ENCODE results near the gene IRF9. TPM values are rescaled to one million over a fixed set of nuclear protein-coding genes. Genes with fewer than 3 reads are reported as not detected.

Gene IRF9
- total and polyA plus RNA-seq, 2 of the 13 experiments (the other 11 are each of a cell fraction or from before 2014, with no cell fraction given), result 14.9 to 49.7 TPM

- TF ChIP-seq RFXAP (CRISPR knock-in tag; IDR thresholded peaks at IDR 0.05; ENCODE audit: borderline replicate concordance) (no peak), ZNF782 (CRISPR knock-in tag; IDR thresholded peaks at IDR 0.05; ENCODE audit: borderline replicate concordance) (0 out of 2 replicates have a peak, but pooled peaks have one; percentile 29), THAP9 (CRISPR knock-in tag; IDR thresholded peaks at IDR 0.05; ENCODE audit: borderline replicate concordance) (peak; percentile 17; the same call in 1 of the 2 replicates), ZGPAT (CRISPR knock-in tag; IDR thresholded peaks at IDR 0.05) (peak; percentile 57; the same call in 1 of the 2 replicates), LCORL (IDR thresholded peaks at IDR 0.05) (no peak), LCORL (CRISPR knock-in tag; IDR thresholded peaks at IDR 0.05) (no peak), ZEB1 (IDR thresholded peaks at IDR 0.05; ENCODE audit: insufficient replicate concordance, low read depth) (no peak), ATF2 (CRISPR knock-in tag; IDR thresholded peaks at IDR 0.05) (no peak), ARHGAP35 (CRISPR knock-in tag; IDR thresholded peaks at IDR 0.05; ENCODE audit: borderline replicate concordance) (0 out of 2 replicates have a peak, but pooled peaks have one; percentile 36), HOXA5 (CRISPR knock-in tag; IDR thresholded peaks at IDR 0.05) (no peak), KLF9 (CRISPR knock-in tag; IDR thresholded peaks at IDR 0.05; ENCODE audit: low read depth) (no peak), POLR2G (IDR thresholded peaks at IDR 0.05; ENCODE audit: low read depth, low read length) (peak; percentile 31; the same call in 1 of the 2 replicates), KLF12 (CRISPR knock-in tag; IDR thresholded peaks at IDR 0.05; ENCODE audit: borderline replicate concordance) (no peak), ZSCAN31 (CRISPR knock-in tag; IDR thresholded peaks at IDR 0.05; ENCODE audit: low read depth) (no peak), ZFP1 (CRISPR knock-in tag; IDR thresholded peaks at IDR 0.05) (no peak), NR1H2 (CRISPR knock-in tag; IDR thresholded peaks at IDR 0.05; ENCODE audit: borderline replicate concordance, low read depth) (no peak), GZF1 (CRISPR knock-in tag; IDR thresholded peaks at IDR 0.05) (no peak), PAWR (CRISPR knock-in tag; IDR thresholded peaks at IDR 0.05; ENCODE audit: borderline replicate concordance) (no peak), SRSF1 (optimal IDR thresholded peaks at IDR 0.05; ENCODE audit: low read depth, low read length) (no peak), NFE2L2 (IDR thresholded peaks at IDR 0.05; ENCODE audit: low read length) (no peak), MBNL3 (CRISPR knock-in tag; conservative IDR thresholded peaks at IDR 0.05) (no peak), PCBP1 (IDR thresholded peaks at IDR 0.05; ENCODE audit: borderline replicate concordance, low read depth, low read length) (no peak), NFIB (CRISPR knock-in tag; IDR thresholded peaks at IDR 0.05; ENCODE audit: borderline replicate concordance) (no peak), ZNF275 (CRISPR knock-in tag; IDR thresholded peaks at IDR 0.05; ENCODE audit: borderline replicate concordance) (no peak)
These were observed 22.4 kb upstream of the IRF9 start (continued) for GRCh38 chr14:24138396-24139271.

All from HepG2 (cell line).